ENCODE results near the gene FAM174C. TPM values are rescaled to one million over a fixed set of nuclear protein-coding genes. Genes with fewer than 3 reads are reported as not detected.

The FAM174C gene
- polyA plus RNA-seq, 3 donors: 32.8 to 56.2 (median 40.0) TPM

DNA sequence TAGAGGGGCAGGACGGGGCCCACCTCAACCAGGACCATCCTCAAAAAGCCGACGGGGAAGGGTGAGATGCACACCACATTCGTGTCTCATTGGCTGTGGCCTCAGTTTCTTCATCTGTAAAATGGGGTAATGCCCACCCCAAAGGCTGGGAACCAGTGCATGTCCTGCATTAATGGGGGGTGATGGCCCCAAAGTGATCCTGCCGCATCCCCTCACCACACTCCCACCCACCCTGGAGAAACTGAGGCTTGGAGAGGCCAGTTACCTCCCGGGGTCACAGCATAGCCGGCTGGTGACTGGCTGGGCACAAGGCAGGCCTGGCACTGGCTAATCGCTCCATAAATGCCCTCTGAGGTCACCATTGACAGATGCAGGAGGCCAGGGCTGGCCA, 27.6 kb upstream of the FAM174C start:
- H3K4me1 ChIP-seq (ENCODE audit: control insufficient read depth in 1 of 2, insufficient read depth in 2 of 2, low read length in 2 of 2): peaks cover 39 to 51% of the 10 kb centered on the region in 2 donors
- intact Hi-C loops (cut with micrococcal nuclease): loop anchor here in 1 of 2 donors (10.0 kb wide), 3 partner anchors 143 to 383 kb away; partner anchors contain the start of genes ARID3A and GPX4
- H4K20me1 ChIP-seq (ENCODE audit: insufficient read depth, low read length): peaks cover 50% of the 10 kb centered on the region
- Mint-ChIP-seq H3K4me1 (peaks cover 26% of the 10 kb centered on the region), H3K36me3 (peaks cover 6 to 10% of the 10 kb centered on the region in 2 donors), H3K9me3 (peaks cover 0 to 2% (median 0%) of the 10 kb centered on the region in 7 donors), H3K4me3 (peak overlapping the region; percentile 30 to 58), H3K27me3 (ENCODE audit: low read depth in 3 of 3) (peaks cover 0 to 6% (median 0%) of the 10 kb centered on the region in 3 donors), H3K27ac (peak overlapping the region; percentile 59 to 91 (median 84))
- TF ChIP-seq, protein P1, sequence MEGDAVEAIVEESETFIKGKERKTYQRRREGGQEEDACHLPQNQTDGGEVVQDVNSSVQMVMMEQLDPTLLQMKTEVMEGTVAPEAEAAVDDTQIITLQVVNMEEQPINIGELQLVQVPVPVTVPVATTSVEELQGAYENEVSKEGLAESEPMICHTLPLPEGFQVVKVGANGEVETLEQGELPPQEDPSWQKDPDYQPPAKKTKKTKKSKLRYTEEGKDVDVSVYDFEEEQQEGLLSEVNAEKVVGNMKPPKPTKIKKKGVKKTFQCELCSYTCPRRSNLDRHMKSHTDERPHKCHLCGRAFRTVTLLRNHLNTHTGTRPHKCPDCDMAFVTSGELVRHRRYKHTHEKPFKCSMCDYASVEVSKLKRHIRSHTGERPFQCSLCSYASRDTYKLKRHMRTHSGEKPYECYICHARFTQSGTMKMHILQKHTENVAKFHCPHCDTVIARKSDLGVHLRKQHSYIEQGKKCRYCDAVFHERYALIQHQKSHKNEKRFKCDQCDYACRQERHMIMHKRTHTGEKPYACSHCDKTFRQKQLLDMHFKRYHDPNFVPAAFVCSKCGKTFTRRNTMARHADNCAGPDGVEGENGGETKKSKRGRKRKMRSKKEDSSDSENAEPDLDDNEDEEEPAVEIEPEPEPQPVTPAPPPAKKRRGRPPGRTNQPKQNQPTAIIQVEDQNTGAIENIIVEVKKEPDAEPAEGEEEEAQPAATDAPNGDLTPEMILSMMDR (IDR thresholded peaks at IDR 0.05): no peak
- peak overlapping the region; percentile 97 for H3K9ac ChIP-seq (ENCODE audit: insufficient read depth, low read length, poor library complexity, severe bottlenecking)
- H3K36me3 ChIP-seq (replicated peaks in 1 of 2; ENCODE audit: control insufficient read depth in 1 of 2, insufficient read depth in 2 of 2, low read length in 2 of 2): peaks cover 7 to 10% of the 10 kb centered on the region in 2 donors
- H3K4me2 ChIP-seq (replicated peaks; ENCODE audit: extremely low read depth, low read length, poor library complexity, severe bottlenecking): peak overlapping the region; percentile 75
- peak overlapping the region; percentile 31 to 99 (median 59) for H3K4me3 ChIP-seq (replicated peaks in 1 of 3; ENCODE audit: low read depth in 2 of 3, low read length in 3 of 3)
- H3K9me3 ChIP-seq (replicated peaks in 1 of 2; ENCODE audit: control insufficient read depth in 1 of 2, insufficient read depth in 1 of 2, low read length in 2 of 2): no peaks in the 10 kb centered on the region
- H2AFZ ChIP-seq (ENCODE audit: insufficient read depth, low read depth, low read length, poor library complexity, severe bottlenecking): peak overlapping the region; percentile 48
- H3K79me2 ChIP-seq (ENCODE audit: insufficient read depth, low read length): peaks cover 55% of the 10 kb centered on the region
- peak overlapping the region; percentile 92 to 95 for H3K27ac ChIP-seq (ENCODE audit: low read depth in 1 of 2, low read length in 2 of 2)
- 21% methylated on average over 3 of the region's 8 CpGs for whole genome bisulfite sequencing (ENCODE audit: insufficient coverage)
- no peaks in the 10 kb centered on the region for H3K27me3 ChIP-seq (ENCODE audit: control insufficient read depth in 2 of 2, insufficient read depth in 2 of 2, low read length in 2 of 2)
- no peak for DNase-seq

DNA sequence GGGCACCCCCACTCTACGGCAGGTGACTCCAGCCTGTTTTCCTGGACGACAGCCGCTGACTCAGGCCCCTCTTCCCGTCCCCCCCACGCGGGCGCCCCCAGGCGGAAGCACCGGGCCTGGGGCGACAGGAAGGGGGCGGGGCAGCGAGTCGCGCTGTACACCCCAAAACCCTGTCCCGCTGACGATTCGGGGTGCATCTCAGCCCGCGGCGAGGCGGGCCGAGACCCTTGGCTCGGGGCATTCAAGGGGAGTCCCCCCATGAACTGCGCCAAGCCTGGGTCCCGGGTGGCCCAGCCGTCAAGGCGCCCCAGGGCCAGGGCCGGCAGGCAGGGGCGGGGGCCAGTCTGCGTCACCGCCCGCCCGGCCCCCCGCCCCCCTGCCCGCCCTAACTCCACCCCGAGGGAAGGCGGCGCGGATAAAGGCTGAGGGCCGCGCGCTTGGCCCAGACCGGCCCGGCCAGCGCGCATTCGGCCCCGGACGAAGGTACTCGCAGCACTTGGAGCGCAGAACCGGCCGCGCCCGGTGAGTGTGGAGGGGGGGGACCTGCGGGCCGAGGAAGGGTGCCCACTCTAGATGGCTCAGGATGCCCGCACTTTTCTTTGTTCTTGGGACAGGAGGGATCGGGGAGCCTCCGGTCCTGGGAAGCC, 27.1 kb upstream of the FAM174C start, which contains the start of gene MIDN:
MIDN (plus strand) TSS at position 445 of the 647 bp plus-strand sequence. CDS start 1,714 bp downstream, outside the sequence.
- peak; percentile 88 to 96 (median 89) for DNase-seq
- TF ChIP-seq, protein P1 (IDR thresholded peaks at IDR 0.05): no peak
- H4K20me1 ChIP-seq (ENCODE audit: insufficient read depth, low read length): peaks cover 54% of the 10 kb centered on the region
- peak within 1 kb of the TSS; percentile 85 to 97 (median 95) for H3K27ac Mint-ChIP-seq
- peaks cover 22% of the 10 kb centered on the region for H3K4me1 Mint-ChIP-seq
- peaks cover 0 to 2% (median 0%) of the 10 kb centered on the region in 7 donors for H3K9me3 Mint-ChIP-seq
- H3K4me3 Mint-ChIP-seq: peak within 1 kb of the TSS; percentile 76 to 87
- peak within 1 kb of the TSS; percentile 92 to 95 for H3K27ac ChIP-seq (ENCODE audit: low read depth in 1 of 2, low read length in 2 of 2)
- peaks cover 53% of the 10 kb centered on the region for H3K79me2 ChIP-seq (ENCODE audit: insufficient read depth, low read length)
- peak within 1 kb of the TSS; percentile 75 for H3K4me2 ChIP-seq (replicated peaks; ENCODE audit: extremely low read depth, low read length, poor library complexity, severe bottlenecking)
- peak within 1 kb of the TSS; percentile 97 for H3K9ac ChIP-seq (ENCODE audit: insufficient read depth, low read length, poor library complexity, severe bottlenecking)
- peak within 1 kb of the TSS; percentile 59 to 99 (median 83) for H3K4me3 ChIP-seq (replicated peaks in 1 of 3; ENCODE audit: low read depth in 2 of 3, low read length in 3 of 3)
- H3K36me3 Mint-ChIP-seq: peaks cover 6 to 12% of the 10 kb centered on the region in 2 donors
- H3K27me3 Mint-ChIP-seq (ENCODE audit: low read depth in 3 of 3): peaks cover 0 to 6% (median 0%) of the 10 kb centered on the region in 3 donors
- H3K36me3 ChIP-seq (replicated peaks in 1 of 2; ENCODE audit: control insufficient read depth in 1 of 2, insufficient read depth in 2 of 2, low read length in 2 of 2): peaks cover 7 to 10% of the 10 kb centered on the region in 2 donors
- H3K27me3 ChIP-seq (ENCODE audit: control insufficient read depth in 2 of 2, insufficient read depth in 2 of 2, low read length in 2 of 2): no peaks in the 10 kb centered on the region
- H2AFZ ChIP-seq (ENCODE audit: insufficient read depth, low read depth, low read length, poor library complexity, severe bottlenecking): peak within 1 kb of the TSS; percentile 48
- WGBS (ENCODE audit: insufficient coverage): under 1% methylated on average over 42 of the region's 60 CpGs
- H3K4me1 ChIP-seq (ENCODE audit: control insufficient read depth in 1 of 2, insufficient read depth in 2 of 2, low read length in 2 of 2): peaks cover 38 to 46% of the 10 kb centered on the region in 2 donors
- intact Hi-C loops (cut with micrococcal nuclease): loop anchor here in 1 of 2 donors (10.0 kb wide), 3 partner anchors 143 to 383 kb away; partner anchors contain the start of genes ARID3A and GPX4
- H3K9me3 ChIP-seq (replicated peaks in 1 of 2; ENCODE audit: control insufficient read depth in 1 of 2, insufficient read depth in 1 of 2, low read length in 2 of 2): no peaks in the 10 kb centered on the region

All from CD14-positive monocyte (primary cell).